Measurements from ENCODE around the gene DCLK1. TPM values are rescaled to one million over a fixed set of nuclear protein-coding genes. Genes with fewer than 3 reads are reported as not detected.

DCLK1 gene
- total and polyA plus RNA-seq, 4 donors: 0.04 to 0.56 (median 0.20) TPM

DNA sequence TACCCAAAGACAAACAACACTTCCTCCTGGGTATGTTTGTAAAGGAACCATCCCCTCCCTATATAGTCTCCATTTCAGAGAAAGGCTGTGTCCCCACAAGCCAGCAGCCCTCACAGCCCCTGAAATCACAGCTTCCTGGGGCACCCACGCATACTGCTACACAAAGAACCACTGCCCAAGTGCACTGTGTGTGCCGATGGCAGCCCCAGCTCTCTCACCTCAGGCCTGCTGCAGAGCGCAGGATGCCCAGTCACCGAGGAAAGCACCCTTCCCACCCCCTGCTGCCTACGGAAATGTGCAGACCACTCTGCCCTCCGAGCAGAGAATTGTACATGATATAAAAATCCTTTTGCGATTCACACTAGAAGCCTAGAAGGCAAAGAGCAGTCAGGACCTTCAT lies 43.7 kb upstream of the DCLK1 start:
- H3K36me3 ChIP-seq (ENCODE audit: control insufficient read depth in 4 of 4, insufficient read depth in 3 of 4, low read depth in 1 of 4, low read length in 3 of 4): no peaks in the 10 kb centered on the region
- DNase-seq (ENCODE audit: low spot score): no peak
- TF ChIP-seq FOXA2 (IDR thresholded peaks at IDR 0.05) (no peak), NR2F2 (IDR thresholded peaks at IDR 0.05) (no peak), RAD21 (IDR thresholded peaks at IDR 0.05) (no peak), GABPA (IDR thresholded peaks at IDR 0.05 in 1 of 2, conservative IDR thresholded peaks at IDR 0.05 in 1 of 2) (no peak), RXRA (IDR thresholded peaks at IDR 0.05) (no peak), JUND (IDR thresholded peaks at IDR 0.05) (no peak), SP1 (IDR thresholded peaks at IDR 0.05) (no peak), EGR1 (IDR thresholded peaks at IDR 0.05; ENCODE audit: low read depth in 2 of 2) (no peak), FOXA1 (IDR thresholded peaks at IDR 0.05) (no peak)
- TF ChIP-seq, protein P1, sequence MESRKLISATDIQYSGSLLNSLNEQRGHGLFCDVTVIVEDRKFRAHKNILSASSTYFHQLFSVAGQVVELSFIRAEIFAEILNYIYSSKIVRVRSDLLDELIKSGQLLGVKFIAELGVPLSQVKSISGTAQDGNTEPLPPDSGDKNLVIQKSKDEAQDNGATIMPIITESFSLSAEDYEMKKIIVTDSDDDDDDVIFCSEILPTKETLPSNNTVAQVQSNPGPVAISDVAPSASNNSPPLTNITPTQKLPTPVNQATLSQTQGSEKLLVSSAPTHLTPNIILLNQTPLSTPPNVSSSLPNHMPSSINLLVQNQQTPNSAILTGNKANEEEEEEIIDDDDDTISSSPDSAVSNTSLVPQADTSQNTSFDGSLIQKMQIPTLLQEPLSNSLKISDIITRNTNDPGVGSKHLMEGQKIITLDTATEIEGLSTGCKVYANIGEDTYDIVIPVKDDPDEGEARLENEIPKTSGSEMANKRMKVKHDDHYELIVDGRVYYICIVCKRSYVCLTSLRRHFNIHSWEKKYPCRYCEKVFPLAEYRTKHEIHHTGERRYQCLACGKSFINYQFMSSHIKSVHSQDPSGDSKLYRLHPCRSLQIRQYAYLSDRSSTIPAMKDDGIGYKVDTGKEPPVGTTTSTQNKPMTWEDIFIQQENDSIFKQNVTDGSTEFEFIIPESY (IDR thresholded peaks at IDR 0.05): no peak
- TF ChIP-seq, protein P2, sequence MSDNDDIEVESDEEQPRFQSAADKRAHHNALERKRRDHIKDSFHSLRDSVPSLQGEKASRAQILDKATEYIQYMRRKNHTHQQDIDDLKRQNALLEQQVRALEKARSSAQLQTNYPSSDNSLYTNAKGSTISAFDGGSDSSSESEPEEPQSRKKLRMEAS (IDR thresholded peaks at IDR 0.05): no peak
- TF ChIP-seq, protein P3, sequence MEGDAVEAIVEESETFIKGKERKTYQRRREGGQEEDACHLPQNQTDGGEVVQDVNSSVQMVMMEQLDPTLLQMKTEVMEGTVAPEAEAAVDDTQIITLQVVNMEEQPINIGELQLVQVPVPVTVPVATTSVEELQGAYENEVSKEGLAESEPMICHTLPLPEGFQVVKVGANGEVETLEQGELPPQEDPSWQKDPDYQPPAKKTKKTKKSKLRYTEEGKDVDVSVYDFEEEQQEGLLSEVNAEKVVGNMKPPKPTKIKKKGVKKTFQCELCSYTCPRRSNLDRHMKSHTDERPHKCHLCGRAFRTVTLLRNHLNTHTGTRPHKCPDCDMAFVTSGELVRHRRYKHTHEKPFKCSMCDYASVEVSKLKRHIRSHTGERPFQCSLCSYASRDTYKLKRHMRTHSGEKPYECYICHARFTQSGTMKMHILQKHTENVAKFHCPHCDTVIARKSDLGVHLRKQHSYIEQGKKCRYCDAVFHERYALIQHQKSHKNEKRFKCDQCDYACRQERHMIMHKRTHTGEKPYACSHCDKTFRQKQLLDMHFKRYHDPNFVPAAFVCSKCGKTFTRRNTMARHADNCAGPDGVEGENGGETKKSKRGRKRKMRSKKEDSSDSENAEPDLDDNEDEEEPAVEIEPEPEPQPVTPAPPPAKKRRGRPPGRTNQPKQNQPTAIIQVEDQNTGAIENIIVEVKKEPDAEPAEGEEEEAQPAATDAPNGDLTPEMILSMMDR (IDR thresholded peaks at IDR 0.05; ENCODE audit: low read depth, low read length, missing input control): no peak
- TF ChIP-seq, protein P4, sequence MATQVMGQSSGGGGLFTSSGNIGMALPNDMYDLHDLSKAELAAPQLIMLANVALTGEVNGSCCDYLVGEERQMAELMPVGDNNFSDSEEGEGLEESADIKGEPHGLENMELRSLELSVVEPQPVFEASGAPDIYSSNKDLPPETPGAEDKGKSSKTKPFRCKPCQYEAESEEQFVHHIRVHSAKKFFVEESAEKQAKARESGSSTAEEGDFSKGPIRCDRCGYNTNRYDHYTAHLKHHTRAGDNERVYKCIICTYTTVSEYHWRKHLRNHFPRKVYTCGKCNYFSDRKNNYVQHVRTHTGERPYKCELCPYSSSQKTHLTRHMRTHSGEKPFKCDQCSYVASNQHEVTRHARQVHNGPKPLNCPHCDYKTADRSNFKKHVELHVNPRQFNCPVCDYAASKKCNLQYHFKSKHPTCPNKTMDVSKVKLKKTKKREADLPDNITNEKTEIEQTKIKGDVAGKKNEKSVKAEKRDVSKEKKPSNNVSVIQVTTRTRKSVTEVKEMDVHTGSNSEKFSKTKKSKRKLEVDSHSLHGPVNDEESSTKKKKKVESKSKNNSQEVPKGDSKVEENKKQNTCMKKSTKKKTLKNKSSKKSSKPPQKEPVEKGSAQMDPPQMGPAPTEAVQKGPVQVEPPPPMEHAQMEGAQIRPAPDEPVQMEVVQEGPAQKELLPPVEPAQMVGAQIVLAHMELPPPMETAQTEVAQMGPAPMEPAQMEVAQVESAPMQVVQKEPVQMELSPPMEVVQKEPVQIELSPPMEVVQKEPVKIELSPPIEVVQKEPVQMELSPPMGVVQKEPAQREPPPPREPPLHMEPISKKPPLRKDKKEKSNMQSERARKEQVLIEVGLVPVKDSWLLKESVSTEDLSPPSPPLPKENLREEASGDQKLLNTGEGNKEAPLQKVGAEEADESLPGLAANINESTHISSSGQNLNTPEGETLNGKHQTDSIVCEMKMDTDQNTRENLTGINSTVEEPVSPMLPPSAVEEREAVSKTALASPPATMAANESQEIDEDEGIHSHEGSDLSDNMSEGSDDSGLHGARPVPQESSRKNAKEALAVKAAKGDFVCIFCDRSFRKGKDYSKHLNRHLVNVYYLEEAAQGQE (IDR thresholded peaks at IDR 0.05): no peak
- H3K27me3 ChIP-seq (ENCODE audit: control insufficient read depth in 4 of 4, insufficient read depth in 4 of 4, low read length in 3 of 4): peaks cover 0 to 4% (median 0%) of the 10 kb centered on the region in 4 donors
- H3K27ac ChIP-seq (ENCODE audit: low read depth in 1 of 2, low read length in 2 of 2): no peak overlapping the region
- WGBS: 62% methylated on average over 7 of the region's 7 CpGs
- H3K9ac ChIP-seq (ENCODE audit: low read depth in 1 of 2, low read length in 2 of 2): no peak overlapping the region
- H3K9me3 ChIP-seq (ENCODE audit: control insufficient read depth in 4 of 4, low read length in 3 of 4): peaks cover 0 to under 1% (median 0%) of the 10 kb centered on the region in 4 donors
- H3K4me3 ChIP-seq (ENCODE audit: low read depth in 1 of 3, low read length in 3 of 3): no peak overlapping the region
- H3K4me1 ChIP-seq (ENCODE audit: control insufficient read depth in 4 of 4, insufficient read depth in 4 of 4, low read length in 3 of 4): no peaks in the 10 kb centered on the region

DNA sequence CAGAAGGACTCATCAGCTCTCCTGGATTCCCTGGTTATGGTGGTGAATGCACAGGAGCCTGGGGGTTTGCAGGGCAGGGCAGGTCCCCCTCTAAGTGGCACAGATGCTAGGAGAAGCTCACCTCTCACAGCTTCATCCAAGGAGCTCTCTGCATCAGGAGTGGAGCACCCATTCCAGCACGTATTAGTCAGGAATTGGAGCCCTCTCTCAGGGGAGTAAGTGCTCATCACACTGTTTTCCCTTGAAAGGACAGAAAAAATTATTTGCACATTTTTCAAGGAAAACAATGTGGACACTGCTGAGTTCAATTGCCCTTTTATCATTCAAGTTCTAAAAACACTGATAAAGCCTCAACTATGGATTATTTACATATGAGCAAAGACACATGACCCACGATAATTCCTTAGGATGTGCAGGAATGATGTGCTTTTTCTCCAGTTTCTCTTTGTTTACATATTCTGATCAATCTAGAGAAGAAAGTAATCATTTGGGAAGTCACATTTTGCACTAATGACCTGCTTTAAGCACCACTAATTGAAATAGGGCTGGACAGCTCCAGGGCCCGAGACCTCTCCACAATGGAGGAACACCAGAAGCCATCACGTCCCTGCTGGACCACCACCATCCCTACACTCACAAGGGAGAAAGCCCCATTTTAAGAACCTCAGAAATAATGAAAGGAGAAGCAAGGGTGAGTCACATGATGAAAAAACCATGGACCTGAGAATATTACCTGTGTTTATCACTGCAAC lies 42.6 kb upstream of the DCLK1 start:
- Histone ChIP-seq H3K4me3 (ENCODE audit: low read depth in 1 of 3, low read length in 3 of 3) (no peak overlapping the region), H3K9ac (ENCODE audit: low read depth in 1 of 2, low read length in 2 of 2) (no peak overlapping the region), H3K27me3 (ENCODE audit: control insufficient read depth in 4 of 4, insufficient read depth in 4 of 4, low read length in 3 of 4) (peaks cover 0 to 7% (median 0%) of the 10 kb centered on the region in 4 donors), H3K9me3 (ENCODE audit: control insufficient read depth in 4 of 4, low read length in 3 of 4) (peaks cover 0 to 4% (median 0%) of the 10 kb centered on the region in 4 donors), H3K27ac (ENCODE audit: low read depth in 1 of 2, low read length in 2 of 2) (no peak overlapping the region), H3K4me1 (ENCODE audit: control insufficient read depth in 4 of 4, insufficient read depth in 4 of 4, low read length in 3 of 4) (no peaks in the 10 kb centered on the region), H3K36me3 (ENCODE audit: control insufficient read depth in 4 of 4, insufficient read depth in 3 of 4, low read depth in 1 of 4, low read length in 3 of 4) (no peaks in the 10 kb centered on the region)
- DNase-seq (ENCODE audit: low spot score): no peak
- WGBS: 52% methylated on average over 4 of the region's 4 CpGs
- TF ChIP-seq YY1 (IDR thresholded peaks at IDR 0.05) (no peak), GABPA (IDR thresholded peaks at IDR 0.05 in 1 of 2, conservative IDR thresholded peaks at IDR 0.05 in 1 of 2) (no peak), RAD21 (IDR thresholded peaks at IDR 0.05) (no peak), RXRA (IDR thresholded peaks at IDR 0.05) (no peak), FOXA1 (IDR thresholded peaks at IDR 0.05) (no peak), EGR1 (IDR thresholded peaks at IDR 0.05; ENCODE audit: low read depth in 2 of 2) (no peak), SP1 (IDR thresholded peaks at IDR 0.05) (no peak), HNF4A (conservative IDR thresholded peaks at IDR 0.05) (no peak), JUND (IDR thresholded peaks at IDR 0.05) (no peak)
- TF ChIP-seq, protein P3 (IDR thresholded peaks at IDR 0.05; ENCODE audit: low read depth, low read length, missing input control): no peak
- TF ChIP-seq, protein P2 (IDR thresholded peaks at IDR 0.05): no peak
- TF ChIP-seq, protein P1 (IDR thresholded peaks at IDR 0.05): no peak
